ENCODE data around the gene PALD1. TPM values are rescaled to one million over a fixed set of nuclear protein-coding genes. Genes with fewer than 3 reads are reported as not detected.

Gene PALD1
- total and polyA plus RNA-seq, 9 of the 15 experiments (the other 6 are each of a cell fraction or from before 2014, with no cell fraction given) = 0.03 to 0.29 (median 0.09) TPM; not detected in 2

DNA sequence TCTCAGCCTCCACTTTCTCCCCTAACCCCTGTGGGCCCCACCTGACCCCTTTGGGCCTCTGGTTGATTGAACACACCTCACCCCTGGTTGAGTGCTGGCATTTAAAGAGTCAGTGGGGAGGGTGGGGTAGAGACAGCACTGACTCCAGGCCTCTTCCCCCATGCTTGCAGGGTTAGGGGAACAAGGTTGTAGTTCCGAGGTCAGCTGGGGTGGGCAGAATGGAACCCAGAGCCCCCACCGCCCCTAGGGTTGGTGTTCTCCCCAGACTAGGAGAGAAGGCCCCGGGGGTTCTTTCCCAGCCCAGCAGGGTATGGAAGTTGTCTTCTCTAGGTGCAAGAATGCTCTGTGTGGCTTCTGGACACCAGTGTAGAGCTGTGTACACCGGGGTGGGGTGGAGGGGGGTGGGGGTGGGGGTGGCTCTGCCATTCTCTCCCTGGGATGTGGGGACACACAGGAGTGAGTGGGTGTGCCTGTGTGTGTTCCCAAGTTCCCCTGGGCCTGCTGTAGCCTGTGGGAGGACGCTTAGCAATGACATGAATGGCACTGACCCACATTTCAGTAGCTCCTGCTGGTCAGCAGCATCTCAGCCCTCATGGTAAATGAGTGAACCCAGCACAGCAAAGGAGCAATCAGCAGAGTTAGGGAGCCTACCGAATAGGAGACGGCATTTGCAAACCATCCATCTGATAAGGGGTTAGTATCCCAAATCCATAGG, 90.4 kb downstream of the PALD1 start:
- Histone ChIP-seq H3K27me3 (ENCODE audit: control insufficient read depth in 2 of 2, insufficient read depth in 2 of 2, low read length in 2 of 2) (no peaks in the 10 kb centered on the region), H3K9me1 (ENCODE audit: control insufficient read depth, insufficient read depth, low read length) (no peaks in the 10 kb centered on the region), H3K27ac (ENCODE audit: extremely low read depth, low read depth, low read length) (no peak overlapping the region), H3K36me3 (ENCODE audit: control insufficient read depth, insufficient read depth, low read length) (no peaks in the 10 kb centered on the region), H3K9ac (ENCODE audit: insufficient read depth in 1 of 2, low read depth in 2 of 2, low read length in 2 of 2) (peak overlapping the region in 1 of 2 experiments; percentile 59; a peak in 1 of 4 replicates), H3K9me3 (replicated peaks; ENCODE audit: control insufficient read depth, insufficient read depth, low read depth, low read length) (no peaks in the 10 kb centered on the region), H3K79me2 (ENCODE audit: control insufficient read depth, insufficient read depth, low read length) (no peaks in the 10 kb centered on the region), H3K4me3 (no peak overlapping the region), H4K20me1 (replicated peaks; ENCODE audit: control insufficient read depth, insufficient read depth, low read length) (no peaks in the 10 kb centered on the region), H2AFZ (ENCODE audit: low read depth, low read length) (no peak overlapping the region), H3K4me2 (ENCODE audit: insufficient read depth, low read length) (no peak overlapping the region), H3K4me1 (replicated peaks in 1 of 2; ENCODE audit: control insufficient read depth in 2 of 2, insufficient read depth in 2 of 2, low read length in 2 of 2) (peaks cover 9 to 39% of the 10 kb centered on the region in 2 experiments)
- in situ Hi-C loops (cut with MboI) = no loop called here
- 54% methylated on average over 7 of the region's 7 CpGs for WGBS (ENCODE audit: insufficient coverage, low coverage, missing lambda C conversion rate)
- TF ChIP-seq TCF15 (CRISPR knock-in tag; IDR thresholded peaks at IDR 0.05) (no peak), ZNF146 (CRISPR knock-in tag; IDR thresholded peaks at IDR 0.05; ENCODE audit: unreplicated experiment) (no peak), KAT7 (CRISPR knock-in tag; IDR thresholded peaks at IDR 0.05; ENCODE audit: borderline replicate concordance) (no peak), ZNF707 (CRISPR knock-in tag; conservative IDR thresholded peaks at IDR 0.05) (no peak), ZNF217 (CRISPR knock-in tag; IDR thresholded peaks at IDR 0.05) (no peak), RB1 (IDR thresholded peaks at IDR 0.05; ENCODE audit: low read depth) (no peak)
- ATAC-seq (no peak), DNase-seq (ENCODE audit: extremely low read depth in 1 of 4, low spot score in 3 of 4) (no peak), FAIRE-seq (no peak)
- ChIA-PET POLR2A (interaction anchor here (0.5 to 1.2 kb wide), 2 partner anchors 10 to 94 kb away, joined by 5 to 8 read pairs; no protein-coding TSS in a partner anchor), CTCF (ENCODE audit: low intra/inter-chr PET ratio) (interaction anchor here (0.7 kb wide), 1 partner anchor 1145 kb away, joined by 3 read pairs; no protein-coding TSS in a partner anchor)
- BruUV-seq (replicated peaks) = no TSS peak
- intact Hi-C loops (cut with micrococcal nuclease) = no loop called here
